Measurements from ENCODE around the gene PDGFA.
A peak's percentile ranks its signal among the peaks of the same experiment; 100 is the strongest.

DNA sequence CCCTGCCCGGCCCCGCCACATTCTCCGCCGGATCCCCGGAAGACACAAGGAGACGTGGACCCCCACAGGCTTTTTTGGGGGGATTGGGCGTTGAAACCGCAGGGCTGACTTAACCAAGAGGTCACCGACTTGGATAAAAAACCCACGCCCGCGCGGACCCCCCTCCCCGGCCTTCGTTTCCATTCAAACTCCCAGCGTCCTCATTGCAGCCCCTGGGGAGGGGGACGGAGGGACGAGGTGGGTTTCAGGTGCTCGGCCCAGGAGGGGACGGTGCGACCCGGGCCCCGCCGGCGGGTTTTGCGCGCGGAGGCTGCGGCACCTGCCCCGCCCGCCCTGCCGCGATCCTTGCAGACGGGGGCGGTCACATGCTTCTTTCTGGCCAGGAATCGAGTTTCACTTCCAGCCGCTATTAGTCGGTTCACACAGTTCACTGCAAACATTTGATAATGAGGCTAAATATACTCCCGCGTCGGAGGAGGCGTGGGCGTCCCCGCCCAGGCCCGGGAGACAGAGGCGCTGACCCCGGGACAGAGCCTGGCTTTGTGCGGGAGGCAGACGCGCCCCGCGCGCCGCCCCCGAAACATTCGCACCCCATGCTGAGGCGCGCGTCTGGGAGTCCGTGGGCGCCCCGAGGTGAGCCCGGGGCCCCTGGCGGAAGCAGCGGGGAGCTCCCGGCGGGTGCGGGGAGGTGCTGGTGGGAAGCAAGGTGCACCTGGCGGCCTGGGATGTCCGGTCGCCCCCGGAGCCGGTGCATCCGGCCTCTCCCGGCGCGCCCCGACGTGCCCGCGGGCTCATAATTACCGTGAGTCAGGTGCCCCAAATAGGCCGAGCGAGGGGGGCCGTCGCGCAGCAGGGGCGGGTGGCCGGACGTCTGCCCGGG lies 2.7 kb upstream of the PDGFA start:
- TF ChIP-seq POLR2A (IDR thresholded peaks at IDR 0.05) (peak; percentile 43 to 90), CTCF (IDR thresholded peaks at IDR 0.05) (no peak)
